Activated B cell treated with CpG ODN at 0.5 μM for 24 hours (primary cell): ENCODE measurements around the gene SUCLG2. TPM values are rescaled to one million over a fixed set of nuclear protein-coding genes. Genes with fewer than 3 reads are reported as not detected.

ENCODE experiments used
- ATAC-seq: fragments of 200-7000 bp; cut with Tn5 transposase; one replicate; pipeline ENCODE4 v1.10.0; 2021; ENCODE audit warnings: low read depth, mild to moderate bottlenecking, moderate library complexity
- CTCF ChIA-PET: fragments of 350-600 bp; sonication (Branson Sonifier 250); formaldehyde crosslinking; loops from one replicate; lab custom pipeline; 2021; ENCODE audit warnings: antibody characterized with exemption; lab: Charles Lee
- POLR2A ChIA-PET: fragments of 350-600 bp; sonication (Branson Sonifier 250); formaldehyde crosslinking; loops from one replicate; lab custom pipeline; 2021; ENCODE audit warnings: antibody characterized with exemption; lab: Charles Lee
- DNase-seq: peaks from one replicate; pipeline ENCODE4 v3.0.0; 2022
- H3K27ac Mint-ChIP-seq: one replicate; pipeline ENCODE4 v1.8.0; 2020; ENCODE audit warnings: mixed read lengths
- H3K27me3 Mint-ChIP-seq: one replicate; pipeline ENCODE4 v1.8.0; 2021; ENCODE audit warnings: mixed read lengths
- H3K36me3 Mint-ChIP-seq: one replicate; pipeline ENCODE4 v1.8.0; 2021; ENCODE audit warnings: low read depth, mixed read lengths
- H3K4me1 Mint-ChIP-seq: one replicate; pipeline ENCODE4 v1.8.0; 2021; ENCODE audit warnings: mixed read lengths
- H3K4me3 Mint-ChIP-seq: one replicate; pipeline ENCODE4 v1.8.0; 2020; ENCODE audit warnings: mild to moderate bottlenecking, mixed read lengths
- H3K9me3 Mint-ChIP-seq: one replicate; pipeline ENCODE4 v1.8.0; 2020; ENCODE audit warnings: mixed read lengths
- intact Hi-C: fragments of 100-400 bp; cut with micrococcal nuclease; formaldehyde crosslinking; loops from one replicate; pipeline ENCODE4 v1.15.1; 2024
- total RNA-seq: library from RNA; stranded (reverse); gene quantifications from 2 replicates; pipeline ENCODE4 v1.2.3, GENCODE V29; 2022
- TF ChIP-seq, protein P1 (sequence below): fragments of 200-600 bp; IDR thresholded peaks from one replicate; pipeline ENCODE4 v1.8.0; 2022; ENCODE audit warnings: antibody characterized with exemption, mild to moderate bottlenecking

SUCLG2 gene
- total RNA-seq, 1 donor from 2014 or later, result 40.8 TPM

DNA sequence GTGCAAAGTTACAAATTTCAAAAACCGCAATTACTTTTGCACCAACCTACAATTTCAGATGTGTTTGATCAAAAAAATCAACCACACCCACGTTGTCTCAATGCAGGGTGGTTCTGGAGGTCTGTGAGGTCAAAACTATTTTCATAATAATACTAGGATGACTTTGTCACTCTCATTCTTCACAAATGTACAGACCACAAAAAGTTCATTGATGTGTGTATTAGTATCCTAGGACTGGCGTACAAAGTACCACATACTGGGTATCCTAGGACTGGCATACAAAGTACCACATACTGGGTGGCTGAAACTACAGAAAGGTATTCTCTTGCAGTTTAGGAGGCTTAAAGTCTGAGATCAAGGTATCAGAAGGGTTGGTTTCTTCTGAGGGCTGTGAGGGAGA is 13.0 kb downstream of the SUCLG2 start:
- ChIA-PET POLR2A (no interaction called here), CTCF (no interaction called here)
- no peaks in the 10 kb centered on the region for H3K9me3 Mint-ChIP-seq
- H3K27ac Mint-ChIP-seq, result no peak overlapping the region
- H3K4me1 Mint-ChIP-seq, result peaks cover 23% of the 10 kb centered on the region
- DNase-seq (no peak), ATAC-seq (no peak)
- peaks cover 52% of the 10 kb centered on the region for H3K36me3 Mint-ChIP-seq
- no peak overlapping the region for H3K4me3 Mint-ChIP-seq
- H3K27me3 Mint-ChIP-seq, result no peaks in the 10 kb centered on the region
- TF ChIP-seq, protein P1, sequence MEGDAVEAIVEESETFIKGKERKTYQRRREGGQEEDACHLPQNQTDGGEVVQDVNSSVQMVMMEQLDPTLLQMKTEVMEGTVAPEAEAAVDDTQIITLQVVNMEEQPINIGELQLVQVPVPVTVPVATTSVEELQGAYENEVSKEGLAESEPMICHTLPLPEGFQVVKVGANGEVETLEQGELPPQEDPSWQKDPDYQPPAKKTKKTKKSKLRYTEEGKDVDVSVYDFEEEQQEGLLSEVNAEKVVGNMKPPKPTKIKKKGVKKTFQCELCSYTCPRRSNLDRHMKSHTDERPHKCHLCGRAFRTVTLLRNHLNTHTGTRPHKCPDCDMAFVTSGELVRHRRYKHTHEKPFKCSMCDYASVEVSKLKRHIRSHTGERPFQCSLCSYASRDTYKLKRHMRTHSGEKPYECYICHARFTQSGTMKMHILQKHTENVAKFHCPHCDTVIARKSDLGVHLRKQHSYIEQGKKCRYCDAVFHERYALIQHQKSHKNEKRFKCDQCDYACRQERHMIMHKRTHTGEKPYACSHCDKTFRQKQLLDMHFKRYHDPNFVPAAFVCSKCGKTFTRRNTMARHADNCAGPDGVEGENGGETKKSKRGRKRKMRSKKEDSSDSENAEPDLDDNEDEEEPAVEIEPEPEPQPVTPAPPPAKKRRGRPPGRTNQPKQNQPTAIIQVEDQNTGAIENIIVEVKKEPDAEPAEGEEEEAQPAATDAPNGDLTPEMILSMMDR, result no peak
- intact Hi-C loops, result no loop called here

DNA sequence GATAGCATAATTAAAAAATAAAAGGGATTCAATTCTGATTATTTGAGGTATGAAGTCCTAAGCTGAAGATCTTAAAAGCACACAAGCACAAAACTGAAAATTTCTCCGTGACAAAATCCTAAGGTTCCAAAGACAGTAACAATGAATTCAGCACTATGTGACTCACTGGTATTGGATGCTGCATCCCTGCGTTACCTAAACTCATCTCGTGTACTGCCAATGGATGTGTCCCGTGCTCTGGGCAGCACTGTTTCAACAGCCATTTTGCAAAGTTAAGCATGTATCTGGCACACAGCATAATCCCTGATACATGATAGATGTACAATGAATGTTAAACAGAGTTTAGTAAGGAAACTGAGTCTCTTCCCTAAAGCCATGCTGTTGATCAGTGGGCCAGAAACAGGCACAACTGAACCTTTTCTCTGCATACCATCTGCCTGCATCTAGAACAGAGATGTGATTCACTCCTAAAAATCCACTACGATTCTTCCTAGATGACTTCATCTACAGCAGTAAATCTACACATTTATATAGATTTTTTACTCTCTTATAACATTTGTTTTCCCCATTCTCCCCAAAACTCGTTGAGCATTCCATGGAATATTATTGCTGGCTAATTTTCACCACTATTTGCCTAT is 14.3 kb downstream of the SUCLG2 start:
- no peak for DNase-seq
- ChIA-PET POLR2A (no interaction called here), CTCF (no interaction called here)
- Mint-ChIP-seq H3K27me3 (no peaks in the 10 kb centered on the region), H3K36me3 (peaks cover 64% of the 10 kb centered on the region), H3K9me3 (no peaks in the 10 kb centered on the region), H3K4me1 (peaks cover 24% of the 10 kb centered on the region), H3K27ac (no peak overlapping the region), H3K4me3 (no peak overlapping the region)
- intact Hi-C loops, result no loop called here
- no peak for ATAC-seq
- TF ChIP-seq, protein P1, result no peak

DNA sequence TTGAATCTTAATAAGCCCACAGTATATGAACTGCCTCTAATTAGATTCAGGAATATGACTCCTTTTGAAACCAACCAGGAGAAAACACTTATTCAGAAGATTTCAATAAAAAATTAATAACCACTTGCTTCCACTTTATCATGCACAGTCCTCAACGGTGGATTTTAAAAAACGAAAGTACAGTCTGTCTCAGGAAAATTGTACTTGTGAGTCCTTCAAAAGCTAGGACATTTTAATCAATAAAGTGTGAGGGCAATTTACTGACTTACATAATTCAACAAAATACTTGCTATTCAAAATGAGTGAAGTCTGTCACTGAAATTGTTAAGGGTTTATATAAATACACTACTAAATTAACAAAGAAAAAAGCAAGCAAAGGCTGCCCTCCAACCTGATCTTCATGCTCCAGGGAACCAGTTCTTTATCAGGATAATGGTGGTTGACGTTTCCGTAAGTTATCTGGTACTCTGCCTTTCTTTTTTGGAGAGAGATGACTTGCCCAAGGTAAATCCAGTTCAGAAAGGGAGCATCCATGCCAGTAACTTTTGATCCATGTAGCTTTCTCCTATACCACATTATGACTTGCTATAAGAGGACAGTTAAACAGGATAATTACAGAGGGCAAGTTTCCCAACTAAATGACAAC is 17.0 kb downstream of the SUCLG2 start:
- Mint-ChIP-seq H3K27ac (no peak overlapping the region), H3K4me1 (peaks cover 22% of the 10 kb centered on the region), H3K9me3 (no peaks in the 10 kb centered on the region), H3K27me3 (no peaks in the 10 kb centered on the region), H3K36me3 (peaks cover 60% of the 10 kb centered on the region), H3K4me3 (no peak overlapping the region)
- ATAC-seq (no peak), DNase-seq (no peak)
- intact Hi-C loops, result no loop called here
- TF ChIP-seq, protein P1, result no peak
- ChIA-PET CTCF (no interaction called here), POLR2A (no interaction called here)

DNA sequence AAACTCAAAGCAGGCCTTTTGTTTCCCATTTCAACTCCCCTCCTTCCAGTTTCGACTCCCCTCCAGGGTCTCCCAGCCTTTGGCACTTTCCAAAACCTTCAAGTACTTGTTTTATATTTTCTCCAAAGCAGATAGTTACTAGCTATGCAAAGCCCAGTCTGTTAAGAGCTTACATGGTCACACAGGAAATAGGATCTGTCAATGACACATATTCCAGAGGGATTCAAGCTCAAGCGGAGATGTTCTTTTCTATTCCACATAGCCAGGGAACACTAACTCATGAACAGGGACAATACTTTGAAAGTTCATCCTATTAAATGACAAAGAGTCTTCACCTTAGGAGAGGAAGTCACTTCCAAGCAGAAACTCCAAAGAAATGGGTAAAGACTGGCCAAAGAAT is 18.6 kb downstream of the SUCLG2 start:
- CTCF ChIA-PET, result no interaction called here
- Mint-ChIP-seq H3K4me3 (no peak overlapping the region), H3K36me3 (peaks cover 61% of the 10 kb centered on the region), H3K4me1 (peaks cover 33% of the 10 kb centered on the region), H3K27me3 (no peaks in the 10 kb centered on the region), H3K27ac (no peak overlapping the region), H3K9me3 (no peaks in the 10 kb centered on the region)
- ATAC-seq (no peak), DNase-seq (no peak)
- POLR2A ChIA-PET, result interaction anchor here (0.6 kb wide), 1 partner anchor 20 kb away, joined by 3 read pairs; no protein-coding TSS in a partner anchor
- TF ChIP-seq, protein P1, result no peak
- intact Hi-C loops, result no loop called here

DNA sequence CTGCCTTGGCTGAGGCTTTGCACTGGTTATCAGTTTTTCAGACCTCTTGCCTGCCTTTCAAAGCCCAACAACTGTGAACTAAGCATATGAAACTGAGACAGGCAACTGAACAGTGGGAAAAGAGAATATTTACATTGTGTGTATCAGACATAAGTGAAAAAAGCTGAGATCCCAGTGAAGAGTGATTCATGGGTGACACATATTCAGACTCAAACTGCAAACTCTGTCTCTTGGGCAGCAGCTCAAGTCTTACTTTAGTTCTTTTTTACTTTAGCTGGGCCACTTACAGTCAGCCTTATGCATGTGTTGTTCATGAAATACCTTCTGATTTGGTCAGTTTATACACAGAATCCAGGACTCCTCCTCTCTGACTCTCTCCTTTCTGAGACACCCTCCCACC is 19.2 kb downstream of the SUCLG2 start:
- H3K36me3 Mint-ChIP-seq, result peaks cover 60% of the 10 kb centered on the region
- H3K27ac Mint-ChIP-seq, result no peak overlapping the region
- H3K9me3 Mint-ChIP-seq, result no peaks in the 10 kb centered on the region
- no peaks in the 10 kb centered on the region for H3K27me3 Mint-ChIP-seq
- DNase-seq (no peak), ATAC-seq (no peak)
- ChIA-PET POLR2A (interaction anchor here (0.6 kb wide), 1 partner anchor 20 kb away, joined by 3 read pairs; no protein-coding TSS in a partner anchor), CTCF (no interaction called here)
- no peak overlapping the region for H3K4me3 Mint-ChIP-seq
- intact Hi-C loops, result no loop called here
- H3K4me1 Mint-ChIP-seq, result peaks cover 34% of the 10 kb centered on the region
- TF ChIP-seq, protein P1, result no peak
